ENCODE data around the gene TPX2. TPM values are rescaled to one million over a fixed set of nuclear protein-coding genes. Genes with fewer than 3 reads are reported as not detected.

Gene TPX2
- total and polyA plus RNA-seq, 2 of the 8 experiments (the other 6 are each of a cell fraction or from before 2014, with no cell fraction given) = 43.6 to 125 TPM

- Histone ChIP-seq H3K27me3 (replicated peaks in 1 of 4; ENCODE audit: control insufficient read depth in 3 of 4, extremely low read depth in 1 of 4, insufficient read depth in 3 of 4, low read length in 3 of 4) (no peaks in the 10 kb centered on the region), H3K18ac (ENCODE audit: extremely low read depth, low read length) (no peak overlapping the region; the same call in 1 of the 2 replicates), H4K8ac (ENCODE audit: extremely low read depth, insufficient read depth, low read length) (no peak overlapping the region), H3K23ac (ENCODE audit: insufficient read length) (no peak overlapping the region), H3K14ac (ENCODE audit: insufficient read length) (no peak overlapping the region), H3K23me2 (ENCODE audit: low read depth, low read length) (no peaks in the 10 kb centered on the region), H3K27ac (ENCODE audit: low read depth, low read length) (no peak overlapping the region), H3K4me2 (ENCODE audit: insufficient read depth in 1 of 2, low read depth in 2 of 2, low read length in 2 of 2) (no peak overlapping the region), H3K79me2 (ENCODE audit: control insufficient read depth in 1 of 2, insufficient read depth in 2 of 2, low read length in 2 of 2) (no peaks in the 10 kb centered on the region), H4K20me1 (replicated peaks in 1 of 2; ENCODE audit: control insufficient read depth in 1 of 2, insufficient read depth in 2 of 2, low read length in 2 of 2) (no peaks in the 10 kb centered on the region), H2BK20ac (ENCODE audit: low read length) (no peak overlapping the region), H3K4me3 (ENCODE audit: extremely low read depth in 1 of 4, insufficient read depth in 2 of 4, low read depth in 3 of 4, low read length in 4 of 4) (no peak overlapping the region), H3K4ac (replicated peaks; ENCODE audit: insufficient read length, low read depth, low read length) (no peak overlapping the region), H2AFZ (ENCODE audit: low read length) (no peak overlapping the region), H3K9ac (replicated peaks in 1 of 4; ENCODE audit: extremely low read depth in 1 of 4, low read depth in 3 of 4, low read length in 3 of 4) (no peak overlapping the region), H4K91ac (replicated peaks; ENCODE audit: insufficient read length, low read length) (no peak overlapping the region), H3K56ac (replicated peaks; ENCODE audit: insufficient read length, low read depth, low read length) (no peak overlapping the region), H3K79me1 (ENCODE audit: low read depth, low read length) (no peaks in the 10 kb centered on the region), H2AK5ac (ENCODE audit: low read depth, low read length) (no peak overlapping the region), H4K5ac (ENCODE audit: insufficient read length, low read depth, low read length) (no peak overlapping the region), H3K9me3 (ENCODE audit: insufficient read depth in 2 of 2, low read depth in 1 of 2, low read length in 1 of 2) (no peaks in the 10 kb centered on the region), H2BK15ac (ENCODE audit: low read length) (peak overlapping the region; percentile 88; the same call in 1 of the 2 replicates), H2BK12ac (ENCODE audit: low read depth, low read length) (0 out of 2 replicates have a peak overlapping the region, but pooled peaks have one; percentile 39), H3K36me3 (ENCODE audit: control insufficient read depth in 2 of 4, insufficient read depth in 4 of 4, low read length in 3 of 4) (no peaks in the 10 kb centered on the region), H2BK5ac (ENCODE audit: low read depth, low read length) (no peak overlapping the region), H2BK120ac (replicated peaks; ENCODE audit: low read depth, low read length) (no peak overlapping the region), H3K4me1 (replicated peaks in 1 of 4; ENCODE audit: control insufficient read depth in 3 of 4, insufficient read depth in 4 of 4, low read length in 3 of 4) (peaks cover 4 to 30% (median 28%) of the 10 kb centered on the region in 4 experiments)
- no peak for DNase-seq (ENCODE audit: low read depth in 1 of 2, low spot score in 2 of 2)
- POLR2A ChIA-PET (ENCODE audit: partially characterized antibody) = no interaction called here
- FAIRE-seq = no peak
- CTCF ChIA-PET (ENCODE audit: partially characterized antibody) = interaction anchor here (0.7 to 7.3 kb wide), 5 partner anchors 10 to 180 kb away, joined by 3 to 111 read pairs (median 4); no protein-coding TSS in a partner anchor
- peak; percentile 90; the same call in 1 of the 2 replicates for TF ChIP-seq KDM1A (IDR thresholded peaks at IDR 0.05; ENCODE audit: borderline replicate concordance, low read length)
- TF ChIP-seq RFX5 (IDR thresholded peaks at IDR 0.05; ENCODE audit: borderline replicate concordance, low read depth, low read length) = no peak
- WGBS, 2 experiments (ENCODE audit: extremely low coverage in 1 of 2, insufficient coverage in 1 of 2, insufficient read length in 1 of 2, insufficient replicate concordance in 2 of 2, low coverage in 1 of 2, low lambda C conversion rate in 2 of 2, missing lambda C conversion rate in 1 of 2) = 90% methylated on average over 5 of the region's 5 CpGs; no CpG with 5 or more reads in 1 of the 2 experiments
Measured at GRCh38 chr20:31839782-31840487, 100.8 kb downstream of the TPX2 start.
